HG03442 (cell line): ENCODE results near the gene HEXD.
A peak's percentile ranks its signal among the peaks of the same experiment; 100 is the strongest.
"Not testable (repeated sequence)": the region's sequence is repeated elsewhere in the genome, so short reads cannot be mapped to it uniquely, and the experiment has no call there.

ENCODE experiments used
- ATAC-seq: cut with Tn5 transposase; IDR thresholded peaks from one replicate; pipeline ENCODE4 v1.9.1; 2021; ENCODE audit warnings: mild to moderate bottlenecking, moderate library complexity; ENCODE audit not compliant: unreplicated experiment

The HEXD gene

GRCh38 chr17:82457073-82457928 lies 39.2 kb downstream of the HEXD start:
- no peak for ATAC-seq

GRCh38 chr17:82457929-82458178 lies 39.7 kb downstream of the HEXD start:
- ATAC-seq = no peak

GRCh38 chr17:82458179-82458884 lies 40.2 kb downstream of the HEXD start, which contains the start of gene NARF:
TSS of gene NARF (plus strand) at chr17:82458741. CDS start at chr17:82458804, 63 bp downstream.
- ATAC-seq = peak; percentile 91

GRCh38 chr17:82458885-82459424 lies 40.8 kb downstream of the HEXD start:
- no peak for ATAC-seq

- ATAC-seq = not testable (repeated sequence)
These were observed 41.8 kb downstream of the HEXD start for GRCh38 chr17:82459936-82460335.

DNA sequence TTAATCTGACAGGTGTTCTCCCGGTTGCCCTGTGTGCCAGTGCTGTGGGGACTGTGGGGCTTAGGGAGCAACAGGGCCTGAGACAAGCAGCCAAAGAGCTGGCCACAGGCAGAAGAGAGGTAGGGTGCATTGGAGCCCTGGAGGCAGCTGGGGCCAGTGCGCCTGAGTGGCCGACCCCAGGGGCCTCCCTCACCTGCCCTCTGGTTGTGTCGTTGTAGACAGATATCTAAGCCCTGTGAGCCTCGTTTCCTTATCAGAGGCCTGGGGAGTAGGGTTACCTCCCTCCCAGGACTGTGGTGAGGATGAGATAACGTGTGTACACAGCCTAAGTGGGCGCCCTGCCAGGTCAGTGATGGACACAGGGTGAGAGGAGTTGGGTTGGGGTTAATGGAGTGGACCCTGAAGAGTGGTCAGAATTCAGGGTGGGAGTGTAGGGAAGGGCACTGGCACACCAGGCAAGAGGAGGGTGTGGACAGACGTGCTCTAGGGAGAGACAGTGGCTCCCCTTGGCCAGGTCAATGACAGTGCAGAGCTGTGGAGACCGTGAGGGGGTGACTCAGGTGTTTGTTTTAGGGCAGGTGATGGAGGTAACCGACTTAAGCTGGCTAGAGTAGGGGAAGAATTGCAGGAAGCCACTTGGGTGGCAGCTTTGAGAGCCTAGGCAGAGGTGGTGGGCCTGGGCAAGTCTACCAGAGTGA lies 43.8 kb downstream of the HEXD start:
- ATAC-seq = no peak

DNA sequence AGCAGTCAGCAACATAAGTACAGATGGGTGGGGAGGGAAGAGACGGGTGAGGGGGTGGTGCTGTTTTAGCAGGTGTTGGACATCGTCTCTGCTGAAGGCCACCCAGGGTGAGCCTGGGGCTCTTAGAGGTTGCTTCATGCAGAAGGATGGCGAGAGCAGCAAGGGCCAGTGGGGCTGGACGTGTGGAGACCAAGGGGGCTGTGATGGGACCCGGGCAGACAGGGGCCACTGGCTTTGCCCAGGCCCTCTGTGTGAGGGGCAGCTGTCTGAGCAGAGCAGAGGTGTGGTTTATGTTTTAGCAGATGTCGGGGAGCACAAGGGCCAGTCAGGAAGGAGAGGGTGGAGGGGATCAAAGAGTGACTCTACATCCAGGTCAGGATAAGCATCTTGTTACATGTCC lies 45.2 kb downstream of the HEXD start:
- ATAC-seq = no peak

- no peak for ATAC-seq
These were observed 45.9 kb downstream of the HEXD start for GRCh38 chr17:82463925-82464566.

DNA sequence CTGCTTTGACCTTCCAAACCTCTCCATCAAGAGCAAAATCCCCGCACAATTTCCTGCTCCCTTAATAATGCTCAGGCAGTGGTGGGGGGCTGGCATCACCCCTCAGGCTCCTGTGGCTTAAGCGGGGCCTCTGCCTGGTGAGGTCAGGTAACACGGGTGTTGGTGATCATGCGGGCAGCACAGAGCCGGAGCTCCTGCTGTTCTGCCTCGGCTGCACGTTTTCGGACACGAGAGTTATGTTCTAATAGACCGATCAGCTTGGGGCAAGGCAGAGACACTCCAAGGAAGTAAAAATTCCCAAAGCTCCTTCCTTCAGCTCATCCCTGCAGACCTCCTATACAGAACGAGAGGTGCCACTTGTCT lies 46.4 kb downstream of the HEXD start:
- no peak for ATAC-seq

GRCh38 chr17:82465023-82465603 lies 47.0 kb downstream of the HEXD start:
- ATAC-seq = no peak

GRCh38 chr17:82468692-82469091 lies 50.5 kb downstream of the HEXD start:
- no peak for ATAC-seq

DNA sequence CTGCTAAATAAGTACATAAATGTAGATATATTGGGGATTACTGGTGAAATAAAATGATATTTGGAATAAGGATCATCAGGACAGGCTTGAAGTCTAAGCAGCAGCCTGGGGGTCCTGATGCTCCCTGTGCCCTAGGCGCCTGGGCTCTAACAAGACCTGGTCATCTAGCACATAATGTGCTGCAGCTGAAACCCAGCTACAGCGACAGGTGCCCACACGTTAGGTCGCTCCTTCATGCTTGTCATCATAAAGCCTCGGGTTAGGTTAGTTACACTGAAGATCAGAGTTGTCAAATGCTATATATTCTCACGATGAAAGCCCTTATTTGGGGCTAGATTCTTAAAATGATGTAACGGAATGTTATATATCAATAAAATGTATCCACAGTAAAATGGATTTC lies 51.9 kb downstream of the HEXD start:
- ATAC-seq = no peak

GRCh38 chr17:82474223-82475010 lies 56.3 kb downstream of the HEXD start:
- no peak for ATAC-seq

DNA sequence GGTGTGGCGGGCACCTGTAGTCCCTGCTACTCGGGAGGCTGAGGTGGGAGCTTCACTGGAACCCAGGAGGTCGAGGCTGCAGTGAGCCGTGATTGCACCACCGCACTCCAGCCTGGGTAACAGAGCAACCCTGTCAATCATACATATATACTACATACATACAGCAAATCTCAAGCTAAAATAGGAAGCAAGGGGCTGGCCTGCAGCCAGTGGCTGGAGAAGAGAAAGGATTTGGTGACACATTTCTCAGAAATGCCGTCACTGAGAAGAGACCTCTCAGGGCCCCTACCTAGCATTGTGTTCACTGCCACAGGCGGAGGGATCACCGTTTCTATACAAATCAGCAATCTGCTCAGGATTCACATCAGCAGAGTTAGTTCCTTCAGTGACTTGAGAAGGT lies 57.3 kb downstream of the HEXD start:
- no peak for ATAC-seq

GRCh38 chr17:82477934-82478333 lies 59.8 kb downstream of the HEXD start:
- ATAC-seq = no peak

DNA sequence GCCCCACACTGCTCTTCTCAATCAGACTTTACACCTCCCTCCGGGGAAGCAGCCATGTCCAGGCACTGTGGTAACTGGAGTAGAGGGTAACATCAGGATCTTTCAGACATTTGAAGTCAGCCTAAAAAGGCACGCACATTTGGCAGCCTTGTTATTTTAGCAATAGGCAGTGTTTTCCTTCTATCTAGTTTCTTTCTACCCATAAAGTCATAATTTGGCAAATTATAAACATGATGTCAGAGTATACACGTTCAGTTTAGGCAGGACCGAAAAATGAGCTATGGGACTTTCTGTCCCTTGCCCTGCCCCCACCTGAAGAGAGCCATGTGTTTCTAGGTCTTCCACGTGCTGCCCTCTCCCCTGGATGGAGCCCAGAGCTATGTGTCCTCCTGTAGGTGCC lies 61.5 kb downstream of the HEXD start:
- ATAC-seq = no peak

- no peak for ATAC-seq
These were observed 62.2 kb downstream of the HEXD start for GRCh38 chr17:82480318-82480717.

DNA sequence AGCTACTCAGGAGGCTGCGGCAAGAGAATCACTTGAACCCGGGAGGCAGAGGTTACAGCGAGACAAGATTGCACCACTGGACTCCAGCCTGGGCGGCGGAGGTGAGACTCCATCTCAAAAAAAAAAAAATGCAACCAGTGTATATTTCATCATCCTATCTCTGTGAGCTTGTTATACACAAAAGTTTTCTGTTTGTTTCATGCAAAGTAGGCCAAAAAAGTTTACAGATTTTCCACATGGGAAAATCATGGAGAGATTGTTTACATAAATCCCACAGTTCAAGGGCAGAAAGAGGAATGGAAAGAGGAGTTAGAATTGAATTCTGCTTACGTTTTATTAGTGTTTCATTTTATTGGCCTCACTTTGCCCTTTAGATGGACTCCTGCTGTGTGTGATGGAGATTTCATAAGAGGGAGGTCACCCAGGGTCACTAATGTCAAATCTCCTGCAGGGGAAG lies 65.1 kb downstream of the HEXD start:
- no peak for ATAC-seq

- ATAC-seq = no peak
These were observed 65.7 kb downstream of the HEXD start for GRCh38 chr17:82483836-82484235.
